IMR-90 (cell line): Measurements from ENCODE around the gene CNOT6.

Experiments
- BHLHE40 ChIP-seq: fragments of 150-350 bp; IDR thresholded peaks from 2 replicates; pipeline ENCODE4 v1.6.1; 2016; ENCODE audit warnings: mild to moderate bottlenecking, low read depth, low read length
- CEBPB ChIP-seq: IDR thresholded peaks from 2 replicates; pipeline ENCODE4 v1.6.1; 2012; ENCODE audit warnings: low read depth, low read length, improper control_type of control experiment
- CHD1 ChIP-seq: IDR thresholded peaks from 2 replicates; pipeline ENCODE4 v1.6.1; 2012; ENCODE audit warnings: low read depth, low read length, improper control_type of control experiment
- CTCF ChIP-seq: conservative IDR thresholded peaks from 2 replicates; pipeline ENCODE4 v1.5.1; 2012; ENCODE audit warnings: mild to moderate bottlenecking, low read depth, low read length, improper control_type of control experiment
- MAZ ChIP-seq: IDR thresholded peaks from 2 replicates; pipeline ENCODE4 v1.6.1; 2012; ENCODE audit warnings: low read depth, mild to moderate bottlenecking, low read length, improper control_type of control experiment, moderate library complexity, borderline replicate concordance
- MXI1 ChIP-seq: IDR thresholded peaks from 2 replicates; pipeline ENCODE4 v1.6.1; 2012; ENCODE audit warnings: low read depth, mild to moderate bottlenecking, low read length, moderate library complexity, borderline replicate concordance
- POLR2A ChIP-seq: IDR thresholded peaks from 2 replicates; pipeline ENCODE4 v1.6.1; 2012; ENCODE audit warnings: mild to moderate bottlenecking, low read depth, low read length
- RAD21 ChIP-seq: IDR thresholded peaks from 2 replicates; pipeline ENCODE4 v1.6.1; 2012; ENCODE audit warnings: low read length, improper control_type of control experiment
- RCOR1 ChIP-seq: IDR thresholded peaks from 2 replicates; pipeline ENCODE4 v1.6.1; 2012; ENCODE audit warnings: mild to moderate bottlenecking, low read length, improper control_type of control experiment; ENCODE audit not compliant: insufficient replicate concordance
- USF2 ChIP-seq: fragments of 150-350 bp; IDR thresholded peaks from 2 replicates; pipeline ENCODE4 v1.6.1; 2017; ENCODE audit warnings: mild to moderate bottlenecking, antibody characterized with exemption, low read length, low read depth

GRCh38 chr5:180472269-180472668 lies 21.9 kb upstream of the CNOT6 start:
- no peak for TF ChIP-seq RCOR1
- no peak for TF ChIP-seq POLR2A
- no peak for TF ChIP-seq RAD21
- TF ChIP-seq CTCF: no peak
- no peak for TF ChIP-seq CHD1
- TF ChIP-seq BHLHE40: no peak
- no peak for TF ChIP-seq CEBPB
- TF ChIP-seq MAZ: no peak
- no peak for TF ChIP-seq USF2
- no peak for TF ChIP-seq MXI1
